Stimulated activated CD4-positive, alpha-beta T cell treated with anti-CD3 and anti-CD28 coated beads, Interleukin-1b, Interleukin-23, amount 100 ng/mL, for 24 hours (primary cell): ENCODE results near the gene SENP1.

Source experiments
- DNase-seq, 4 experiments: peaks; one replicate each; pipeline ENCODE4 v3.0.0-alpha.2; 2020; ENCODE audit warnings: low read depth in 4 of 4, low spot score in 1 of 4

Gene SENP1

GRCh38 chr12:48019639-48020265 is 86.1 kb downstream of the SENP1 start:
- DNase-seq = no peak

GRCh38 chr12:48018618-48018995 is 87.3 kb downstream of the SENP1 start:
- no peak for DNase-seq

GRCh38 chr12:48017921-48018617 is 87.8 kb downstream of the SENP1 start:
- no peak for DNase-seq

GRCh38 chr12:48017496-48017895 is 88.4 kb downstream of the SENP1 start:
- DNase-seq = no peak

- DNase-seq = no peak
These were observed 89.4 kb downstream of the SENP1 start for GRCh38 chr12:48016373-48017020.

GRCh38 chr12:48015954-48016353 is 89.9 kb downstream of the SENP1 start:
- DNase-seq = no peak

GRCh38 chr12:48015129-48015528 is 90.8 kb downstream of the SENP1 start:
- no peak for DNase-seq

GRCh38 chr12:48013287-48013686 is 92.6 kb downstream of the SENP1 start:
- DNase-seq = no peak

- DNase-seq = no peak
These were observed 93.8 kb downstream of the SENP1 start for GRCh38 chr12:48012070-48012469.

- no peak for DNase-seq
These were observed 95.4 kb downstream of the SENP1 start for GRCh38 chr12:48010366-48010970.

- DNase-seq = no peak
These were observed 96.4 kb downstream of the SENP1 start for GRCh38 chr12:48009471-48009870.

- DNase-seq = no peak
These were observed 96.9 kb downstream of the SENP1 start for GRCh38 chr12:48008950-48009349.

- no peak for DNase-seq
These were observed 97.5 kb downstream of the SENP1 start for GRCh38 chr12:48008349-48008748.

GRCh38 chr12:48007206-48007605 is 98.7 kb downstream of the SENP1 start:
- DNase-seq = no peak

GRCh38 chr12:48005750-48006021 is 100.2 kb downstream of the SENP1 start:
- no peak for DNase-seq

- no peak for DNase-seq
These were observed 100.7 kb downstream of the SENP1 start for GRCh38 chr12:48005001-48005749.

GRCh38 chr12:48004053-48004941 is 101.6 kb downstream of the SENP1 start, which contains the start of gene COL2A1:
Gene COL2A1 (minus strand): TSS chr12:48004476. CDS start chr12:48004321, 155 bp downstream.
- DNase-seq = no peak

GRCh38 chr12:48003226-48004052 is 102.4 kb downstream of the SENP1 start:
- no peak for DNase-seq

GRCh38 chr12:48002773-48003218 is 103.1 kb downstream of the SENP1 start:
- DNase-seq = no peak

- DNase-seq = no peak
These were observed 103.5 kb downstream of the SENP1 start for GRCh38 chr12:48002414-48002730.
